GM18520 (cell line): ENCODE results near the gene RPS15.
"Not testable (repeated sequence)": the region's sequence is repeated elsewhere in the genome, so short reads cannot be mapped to it uniquely, and the experiment has no call there.

Source experiments
- ATAC-seq: cut with Tn5 transposase; IDR thresholded peaks from one replicate; pipeline ENCODE4 v1.9.1; 2021; ENCODE audit not compliant: unreplicated experiment

The RPS15 gene

GRCh38 chr19:1467490-1468273, 29.5 kb downstream of the RPS15 start:
- ATAC-seq = no peak

- ATAC-seq = no peak
Measured at GRCh38 chr19:1468274-1468820, 30.2 kb downstream of the RPS15 start.

GRCh38 chr19:1468821-1469254, 30.6 kb downstream of the RPS15 start:
- ATAC-seq = no peak

GRCh38 chr19:1469255-1470054, 31.3 kb downstream of the RPS15 start:
- no peak for ATAC-seq

GRCh38 chr19:1470055-1470304, 31.8 kb downstream of the RPS15 start:
- no peak for ATAC-seq

- ATAC-seq = no peak
Measured at GRCh38 chr19:1470305-1471009, 32.3 kb downstream of the RPS15 start.

- no peak for ATAC-seq
Measured at GRCh38 chr19:1471010-1471514, 32.9 kb downstream of the RPS15 start.

- no peak for ATAC-seq
Measured at GRCh38 chr19:1471515-1472160, 33.4 kb downstream of the RPS15 start.

GRCh38 chr19:1472231-1473084, 34.3 kb downstream of the RPS15 start:
- ATAC-seq = no peak

- no peak for ATAC-seq
Measured at GRCh38 chr19:1473085-1473851, 35.1 kb downstream of the RPS15 start.

- ATAC-seq = no peak
Measured at GRCh38 chr19:1474011-1474764, 36.0 kb downstream of the RPS15 start.

GRCh38 chr19:1474765-1475351, 36.7 kb downstream of the RPS15 start:
- no peak for ATAC-seq

- no peak for ATAC-seq
Measured at GRCh38 chr19:1475751-1476437, 37.7 kb downstream of the RPS15 start.

- ATAC-seq = not testable (repeated sequence)
Measured at GRCh38 chr19:1477056-1477455, 38.9 kb downstream of the RPS15 start.

GRCh38 chr19:1478934-1479707, 40.9 kb downstream of the RPS15 start, which contains the start of gene C19orf25:
Gene C19orf25 (minus strand): TSS chr19:1479215. CDS start chr19:1478903, 312 bp downstream.
- peak; percentile 72 for ATAC-seq

- no peak for ATAC-seq
Measured at GRCh38 chr19:1481224-1481892, 43.2 kb downstream of the RPS15 start.
